ENCODE measurements around the gene CRACR2A. TPM values are rescaled to one million over a fixed set of nuclear protein-coding genes. Genes with fewer than 3 reads are reported as not detected.

CRACR2A gene
- polyA plus RNA-seq, 2 donors, result 0.38 to 0.57 TPM

DNA sequence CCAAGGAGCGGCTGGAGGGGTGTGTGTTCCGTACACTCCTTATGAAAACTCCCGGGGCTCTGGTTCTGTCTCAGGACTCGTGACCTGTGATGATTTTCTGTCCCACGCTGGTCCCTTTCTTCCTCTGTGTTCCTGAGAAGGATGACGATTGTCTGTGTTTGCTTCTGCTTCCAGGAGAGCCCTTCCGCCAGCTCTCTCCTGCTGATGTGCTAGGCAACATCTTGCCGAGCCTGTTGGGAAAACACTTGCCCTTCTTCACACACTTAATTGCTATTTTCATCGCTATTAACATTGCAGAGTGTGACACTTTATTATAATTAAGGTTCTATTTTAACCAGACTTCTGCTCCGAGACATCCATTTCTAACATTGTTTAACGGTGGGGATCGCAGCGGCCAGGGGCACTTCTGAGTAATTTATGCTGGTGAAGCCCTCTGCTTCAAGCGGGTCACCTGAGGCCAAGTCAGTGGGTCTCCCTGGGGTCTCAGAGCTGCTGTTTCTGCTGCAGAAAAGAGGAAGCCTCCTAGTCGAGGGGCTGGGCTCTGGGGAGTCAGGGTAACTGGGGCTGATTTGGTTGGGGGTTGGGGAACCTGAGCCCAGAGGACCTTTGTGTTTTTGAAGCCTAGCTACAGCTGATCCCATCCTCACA lies 173.3 kb downstream of the CRACR2A start:
- Histone ChIP-seq H3K4me3 (ENCODE audit: low read depth in 1 of 2, low read length in 2 of 2) (no peak overlapping the region), H3K27me3 (ENCODE audit: control insufficient read depth in 1 of 2, insufficient read depth in 2 of 2, low read length in 2 of 2) (no peaks in the 10 kb centered on the region), H3K36me3 (ENCODE audit: control insufficient read depth in 2 of 2, insufficient read depth in 2 of 2, low read length in 1 of 2) (no peaks in the 10 kb centered on the region), H3K9me3 (ENCODE audit: control insufficient read depth in 2 of 2, insufficient read depth in 1 of 2, low read depth in 1 of 2, low read length in 1 of 2) (peaks cover 0 to 8% of the 10 kb centered on the region in 2 donors), H3K4me1 (ENCODE audit: control insufficient read depth in 2 of 2, insufficient read depth in 2 of 2, low read length in 1 of 2) (no peaks in the 10 kb centered on the region), H3K27ac (ENCODE audit: low read depth in 2 of 2, low read length in 1 of 2) (no peak overlapping the region)
- WGBS, 2 donors, result 76 to 82% methylated on average over 15 of the region's 15 CpGs

DNA sequence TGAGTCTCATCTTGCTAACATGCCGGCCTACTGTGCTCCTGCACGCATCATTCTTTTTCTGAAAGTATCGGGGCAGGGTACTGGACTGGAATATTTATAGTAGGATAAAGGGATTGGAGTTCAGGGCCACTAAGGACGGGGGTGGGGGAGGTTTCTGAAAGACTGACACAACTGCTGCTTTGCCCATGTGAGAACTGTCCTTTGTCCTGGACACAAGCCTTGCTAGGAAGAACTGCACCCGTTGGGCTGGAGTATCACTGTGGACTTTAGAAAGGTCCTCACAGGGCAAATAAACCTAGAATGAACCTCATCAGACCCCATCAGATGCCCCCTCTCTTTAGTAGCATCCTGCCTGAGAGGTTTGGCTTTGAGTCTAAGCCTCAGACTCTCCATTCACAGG lies 174.4 kb downstream of the CRACR2A start:
- H3K36me3 ChIP-seq (ENCODE audit: control insufficient read depth in 2 of 2, insufficient read depth in 2 of 2, low read length in 1 of 2), result no peaks in the 10 kb centered on the region
- no peaks in the 10 kb centered on the region for H3K9me3 ChIP-seq (ENCODE audit: control insufficient read depth in 2 of 2, insufficient read depth in 1 of 2, low read depth in 1 of 2, low read length in 1 of 2)
- H3K27ac ChIP-seq (ENCODE audit: low read depth in 2 of 2, low read length in 1 of 2), result no peak overlapping the region
- no peaks in the 10 kb centered on the region for H3K4me1 ChIP-seq (ENCODE audit: control insufficient read depth in 2 of 2, insufficient read depth in 2 of 2, low read length in 1 of 2)
- no peaks in the 10 kb centered on the region for H3K27me3 ChIP-seq (ENCODE audit: control insufficient read depth in 1 of 2, insufficient read depth in 2 of 2, low read length in 2 of 2)
- no peak overlapping the region for H3K4me3 ChIP-seq (ENCODE audit: low read depth in 1 of 2, low read length in 2 of 2)
- 69 to 73% methylated on average over 5 of the region's 5 CpGs for WGBS, 2 donors

DNA sequence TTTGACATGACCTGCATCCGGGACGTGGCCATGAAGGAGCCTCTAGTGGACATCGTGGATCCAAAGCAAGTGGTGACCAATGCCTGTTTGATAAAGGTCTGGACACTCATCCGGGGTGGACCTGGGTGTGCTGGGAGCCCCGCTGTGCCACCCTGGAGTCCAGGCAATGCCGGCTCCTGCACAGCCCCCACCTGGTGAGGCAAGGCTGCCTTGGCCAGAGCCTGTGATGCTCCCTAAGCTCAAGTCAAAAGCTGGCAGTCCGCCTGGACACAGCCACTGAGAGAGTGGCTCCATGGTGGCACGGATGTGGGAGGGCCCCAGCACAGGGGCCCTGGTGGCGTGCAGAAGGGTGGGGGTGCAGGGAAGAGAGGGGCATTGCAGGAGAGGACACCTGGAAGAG lies 176.0 kb downstream of the CRACR2A start:
- Histone ChIP-seq H3K4me3 (ENCODE audit: low read depth in 1 of 2, low read length in 2 of 2) (no peak overlapping the region), H3K36me3 (ENCODE audit: control insufficient read depth in 2 of 2, insufficient read depth in 2 of 2, low read length in 1 of 2) (no peaks in the 10 kb centered on the region), H3K9me3 (ENCODE audit: control insufficient read depth in 2 of 2, insufficient read depth in 1 of 2, low read depth in 1 of 2, low read length in 1 of 2) (no peaks in the 10 kb centered on the region), H3K4me1 (ENCODE audit: control insufficient read depth in 2 of 2, insufficient read depth in 2 of 2, low read length in 1 of 2) (no peaks in the 10 kb centered on the region), H3K27me3 (ENCODE audit: control insufficient read depth in 1 of 2, insufficient read depth in 2 of 2, low read length in 2 of 2) (no peaks in the 10 kb centered on the region), H3K27ac (ENCODE audit: low read depth in 2 of 2, low read length in 1 of 2) (no peak overlapping the region)
- WGBS, 2 donors, result 89 to 95% methylated on average over 9 of the region's 9 CpGs

DNA sequence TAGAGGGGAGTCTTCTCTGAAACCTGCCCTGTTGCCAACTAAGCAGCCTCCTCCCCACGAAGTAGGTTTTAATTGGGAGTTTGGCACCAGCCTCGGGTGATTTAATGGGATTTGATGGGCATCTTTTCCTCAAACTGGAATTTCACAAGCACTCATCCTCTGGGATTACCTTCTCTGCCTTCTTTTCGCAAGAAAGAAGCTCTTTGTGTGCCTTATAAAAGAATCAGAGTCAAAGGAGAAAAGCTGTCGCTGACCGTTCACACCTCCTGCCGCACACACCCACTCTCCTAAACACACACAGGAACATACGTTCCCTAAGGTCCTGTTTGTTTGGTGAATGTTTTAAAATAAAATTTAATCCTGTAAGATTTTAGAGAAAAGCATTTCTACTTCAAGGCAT lies 177.9 kb downstream of the CRACR2A start:
- no peaks in the 10 kb centered on the region for H3K36me3 ChIP-seq (ENCODE audit: control insufficient read depth in 2 of 2, insufficient read depth in 2 of 2, low read length in 1 of 2)
- WGBS, 2 donors, result 67 to 75% methylated on average over 7 of the region's 7 CpGs
- H3K27ac ChIP-seq (ENCODE audit: low read depth in 2 of 2, low read length in 1 of 2), result no peak overlapping the region
- H3K4me1 ChIP-seq (ENCODE audit: control insufficient read depth in 2 of 2, insufficient read depth in 2 of 2, low read length in 1 of 2), result no peaks in the 10 kb centered on the region
- H3K27me3 ChIP-seq (ENCODE audit: control insufficient read depth in 1 of 2, insufficient read depth in 2 of 2, low read length in 2 of 2), result no peaks in the 10 kb centered on the region
- H3K9me3 ChIP-seq (ENCODE audit: control insufficient read depth in 2 of 2, insufficient read depth in 1 of 2, low read depth in 1 of 2, low read length in 1 of 2), result no peaks in the 10 kb centered on the region
- H3K4me3 ChIP-seq (ENCODE audit: low read depth in 1 of 2, low read length in 2 of 2), result no peak overlapping the region

DNA sequence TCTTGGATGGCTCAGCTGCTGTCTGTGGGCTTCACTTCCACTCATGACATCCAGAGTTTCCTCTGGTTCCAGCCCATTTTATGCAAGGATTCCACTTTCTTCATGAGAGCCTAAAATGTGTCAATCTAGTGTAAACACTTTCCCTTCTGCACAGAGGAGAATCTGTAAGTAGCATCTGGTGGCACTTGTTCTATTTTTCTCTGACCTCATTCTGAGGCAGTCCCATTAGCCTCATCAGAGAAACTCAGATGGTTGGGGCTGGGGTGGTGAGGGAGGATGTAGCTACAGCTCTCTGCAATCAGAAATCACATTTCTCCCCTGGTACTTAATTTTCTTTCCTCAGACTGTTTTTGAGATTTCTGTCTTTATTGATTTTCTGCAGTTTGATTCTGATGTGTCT lies 180.3 kb downstream of the CRACR2A start:
- H3K27me3 ChIP-seq (ENCODE audit: control insufficient read depth in 1 of 2, insufficient read depth in 2 of 2, low read length in 2 of 2), result no peaks in the 10 kb centered on the region
- H3K36me3 ChIP-seq (ENCODE audit: control insufficient read depth in 2 of 2, insufficient read depth in 2 of 2, low read length in 1 of 2), result no peaks in the 10 kb centered on the region
- no peaks in the 10 kb centered on the region for H3K4me1 ChIP-seq (ENCODE audit: control insufficient read depth in 2 of 2, insufficient read depth in 2 of 2, low read length in 1 of 2)

DNA sequence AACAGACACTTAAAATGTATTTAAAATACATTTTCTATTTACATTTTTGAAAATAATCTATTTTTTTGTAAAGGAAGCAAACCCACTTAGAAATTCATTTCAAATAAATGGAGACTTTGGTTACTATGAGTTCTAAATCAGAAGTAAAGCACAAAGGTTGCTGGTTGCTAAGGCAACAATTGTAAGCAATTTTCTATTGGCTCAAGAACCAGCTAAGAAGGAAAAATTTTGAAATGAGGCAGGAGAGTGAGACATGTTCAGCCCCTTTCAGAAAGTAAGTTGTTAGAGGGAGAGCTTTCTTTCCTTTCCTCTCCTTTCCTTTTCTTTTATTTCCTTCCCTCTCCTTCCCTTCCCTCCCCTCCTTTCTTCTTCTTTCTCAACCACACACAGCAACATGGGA lies 181.2 kb downstream of the CRACR2A start:
- H3K27ac ChIP-seq (ENCODE audit: low read depth in 2 of 2, low read length in 1 of 2), result no peak overlapping the region
- no peak overlapping the region for H3K4me3 ChIP-seq (ENCODE audit: low read depth in 1 of 2, low read length in 2 of 2)
- H3K9me3 ChIP-seq (ENCODE audit: control insufficient read depth in 2 of 2, insufficient read depth in 1 of 2, low read depth in 1 of 2, low read length in 1 of 2), result no peaks in the 10 kb centered on the region
- H3K36me3 ChIP-seq (ENCODE audit: control insufficient read depth in 2 of 2, insufficient read depth in 2 of 2, low read length in 1 of 2), result no peaks in the 10 kb centered on the region
- no peaks in the 10 kb centered on the region for H3K4me1 ChIP-seq (ENCODE audit: control insufficient read depth in 2 of 2, insufficient read depth in 2 of 2, low read length in 1 of 2)
- H3K27me3 ChIP-seq (ENCODE audit: control insufficient read depth in 1 of 2, insufficient read depth in 2 of 2, low read length in 2 of 2), result no peaks in the 10 kb centered on the region

More for the DNA sequence above, 180.3 kb downstream of the CRACR2A start:
- H3K4me3 ChIP-seq (ENCODE audit: low read depth in 1 of 2, low read length in 2 of 2), result no peak overlapping the region
- no peak overlapping the region for H3K27ac ChIP-seq (ENCODE audit: low read depth in 2 of 2, low read length in 1 of 2)
- H3K9me3 ChIP-seq (ENCODE audit: control insufficient read depth in 2 of 2, insufficient read depth in 1 of 2, low read depth in 1 of 2, low read length in 1 of 2), result no peaks in the 10 kb centered on the region

DNA sequence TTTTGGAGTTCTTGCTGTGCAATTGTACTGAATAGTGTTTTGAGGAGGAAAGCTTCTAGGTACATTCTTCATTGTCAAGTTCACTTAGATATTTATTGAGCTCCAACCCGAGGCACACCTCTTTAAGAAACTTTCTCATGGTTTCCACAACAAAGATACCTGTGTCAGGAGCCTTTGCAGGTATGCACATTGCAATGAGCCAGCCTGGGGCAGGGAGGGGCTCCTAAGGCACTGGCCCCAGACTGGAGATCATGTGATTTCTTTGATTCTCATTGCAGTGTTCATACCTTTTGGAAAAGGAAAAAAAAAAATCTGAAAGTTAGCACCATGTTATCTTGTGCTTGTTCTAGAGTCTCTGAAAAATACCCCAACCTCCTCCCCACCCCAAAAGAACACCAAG lies 181.6 kb downstream of the CRACR2A start:
- WGBS, 2 donors, result 20 to 41% methylated on average over 1 of the region's 1 CpG
- H3K27me3 ChIP-seq (ENCODE audit: control insufficient read depth in 1 of 2, insufficient read depth in 2 of 2, low read length in 2 of 2), result no peaks in the 10 kb centered on the region
- H3K36me3 ChIP-seq (ENCODE audit: control insufficient read depth in 2 of 2, insufficient read depth in 2 of 2, low read length in 1 of 2), result no peaks in the 10 kb centered on the region
- H3K27ac ChIP-seq (ENCODE audit: low read depth in 2 of 2, low read length in 1 of 2), result no peak overlapping the region
- H3K9me3 ChIP-seq (ENCODE audit: control insufficient read depth in 2 of 2, insufficient read depth in 1 of 2, low read depth in 1 of 2, low read length in 1 of 2), result no peaks in the 10 kb centered on the region
- no peak overlapping the region for H3K4me3 ChIP-seq (ENCODE audit: low read depth in 1 of 2, low read length in 2 of 2)
- no peaks in the 10 kb centered on the region for H3K4me1 ChIP-seq (ENCODE audit: control insufficient read depth in 2 of 2, insufficient read depth in 2 of 2, low read length in 1 of 2)

DNA sequence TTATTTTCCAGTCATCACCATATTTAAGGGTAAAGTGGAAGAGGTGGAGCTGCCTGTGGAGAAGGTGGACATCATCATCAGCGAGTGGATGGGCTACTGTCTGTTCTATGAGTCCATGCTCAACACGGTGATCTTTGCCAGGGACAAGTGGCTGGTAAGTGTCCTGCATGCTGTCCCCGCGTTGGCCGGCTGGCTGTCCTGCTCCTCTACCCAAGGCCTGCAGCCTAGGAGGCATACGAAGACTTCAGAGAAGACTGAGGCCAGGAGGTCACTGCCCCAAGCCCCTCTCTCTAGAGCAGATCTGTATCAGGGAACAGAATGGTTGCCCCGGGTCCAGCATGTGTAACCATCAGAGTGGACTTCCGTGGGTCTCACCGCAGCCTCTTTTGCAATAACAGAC lies 184.2 kb downstream of the CRACR2A start:
- Histone ChIP-seq H3K4me3 (ENCODE audit: low read depth in 1 of 2, low read length in 2 of 2) (no peak overlapping the region), H3K27me3 (ENCODE audit: control insufficient read depth in 1 of 2, insufficient read depth in 2 of 2, low read length in 2 of 2) (peaks cover 0 to 3% of the 10 kb centered on the region in 2 donors), H3K27ac (ENCODE audit: low read depth in 2 of 2, low read length in 1 of 2) (no peak overlapping the region), H3K4me1 (ENCODE audit: control insufficient read depth in 2 of 2, insufficient read depth in 2 of 2, low read length in 1 of 2) (no peaks in the 10 kb centered on the region), H3K36me3 (ENCODE audit: control insufficient read depth in 2 of 2, insufficient read depth in 2 of 2, low read length in 1 of 2) (no peaks in the 10 kb centered on the region), H3K9me3 (ENCODE audit: control insufficient read depth in 2 of 2, insufficient read depth in 1 of 2, low read depth in 1 of 2, low read length in 1 of 2) (no peaks in the 10 kb centered on the region)
- 92 to 94% methylated on average over 9 of the region's 9 CpGs for WGBS, 2 donors

DNA sequence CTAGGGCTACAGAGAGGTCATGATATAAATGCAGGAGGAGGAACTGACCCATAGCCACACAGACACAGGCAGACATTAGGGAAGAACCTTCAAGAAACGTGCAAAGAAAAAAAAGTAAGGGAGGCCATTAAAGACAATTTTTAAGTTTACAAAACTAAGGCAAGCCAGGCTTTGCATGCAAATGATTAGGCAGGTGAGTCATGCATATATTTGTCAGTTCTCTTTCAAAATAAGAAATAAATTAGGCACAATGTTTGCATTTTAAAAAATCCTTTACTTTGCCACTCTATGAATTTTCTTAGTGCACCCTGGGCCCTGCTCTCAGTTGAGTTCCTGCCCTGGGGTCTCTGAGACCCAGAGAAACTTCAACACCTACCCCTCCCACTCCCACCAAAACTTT lies 186.9 kb downstream of the CRACR2A start:
- Histone ChIP-seq H3K27ac (ENCODE audit: low read depth in 2 of 2, low read length in 1 of 2) (no peak overlapping the region), H3K4me3 (ENCODE audit: low read depth in 1 of 2, low read length in 2 of 2) (no peak overlapping the region), H3K9me3 (ENCODE audit: control insufficient read depth in 2 of 2, insufficient read depth in 1 of 2, low read depth in 1 of 2, low read length in 1 of 2) (no peaks in the 10 kb centered on the region), H3K4me1 (ENCODE audit: control insufficient read depth in 2 of 2, insufficient read depth in 2 of 2, low read length in 1 of 2) (no peaks in the 10 kb centered on the region), H3K27me3 (ENCODE audit: control insufficient read depth in 1 of 2, insufficient read depth in 2 of 2, low read length in 2 of 2) (peaks cover 0 to 3% of the 10 kb centered on the region in 2 donors), H3K36me3 (ENCODE audit: control insufficient read depth in 2 of 2, insufficient read depth in 2 of 2, low read length in 1 of 2) (no peaks in the 10 kb centered on the region)
- 41 to 81% methylated on average over 1 of the region's 1 CpG for WGBS, 2 donors

Data from esophagus (tissue), 2 donors.